C4-2B (cell line): ENCODE measurements around the gene RHOU.

Experiments used
- ZFX ChIP-seq: fragments of 450-650 bp; IDR thresholded peaks from 2 replicates; pipeline ENCODE4 v1.6.1; 2017
- TF ChIP-seq, protein P1 (sequence below): fragments of 450-650 bp; conservative IDR thresholded peaks from 2 replicates; pipeline ENCODE4 v1.5.1; 2017; ENCODE audit warnings: mild to moderate bottlenecking

DNA sequence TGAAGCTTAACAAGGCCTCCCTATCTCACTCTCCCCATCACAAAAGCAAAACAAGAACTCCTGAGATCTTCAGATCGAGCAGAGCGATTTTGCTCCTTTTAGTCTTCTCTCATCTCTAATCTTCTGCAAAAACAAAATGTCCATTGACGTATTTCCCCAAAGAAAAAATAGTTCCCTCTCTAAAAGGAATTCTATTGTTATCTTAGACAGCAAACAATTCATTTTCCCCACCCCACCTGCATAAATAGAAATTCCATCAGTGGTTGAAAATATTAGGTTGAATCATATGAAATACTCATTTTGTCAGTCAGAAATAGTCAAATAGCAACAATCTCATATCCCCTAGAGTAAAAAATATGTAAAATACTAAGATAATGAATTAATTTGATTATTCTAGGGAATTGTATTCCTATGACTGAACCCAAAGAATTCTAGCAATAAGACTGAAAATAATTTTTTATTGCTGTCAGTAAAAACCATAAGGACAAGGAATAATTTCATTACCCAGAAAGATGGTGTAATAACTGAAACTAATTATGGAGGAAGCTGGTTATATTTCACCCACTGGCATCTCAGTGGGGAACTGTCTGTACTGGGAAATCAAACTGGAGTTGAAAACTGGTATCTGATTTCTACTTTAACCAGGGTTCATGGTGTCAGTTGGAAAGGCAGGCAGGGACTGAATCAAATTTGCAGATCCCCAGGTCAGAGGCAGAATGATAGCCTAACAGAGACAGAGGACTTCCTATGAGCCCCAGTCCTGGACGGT lies 51.3 kb downstream of the RHOU start:
- TF ChIP-seq, protein P1, sequence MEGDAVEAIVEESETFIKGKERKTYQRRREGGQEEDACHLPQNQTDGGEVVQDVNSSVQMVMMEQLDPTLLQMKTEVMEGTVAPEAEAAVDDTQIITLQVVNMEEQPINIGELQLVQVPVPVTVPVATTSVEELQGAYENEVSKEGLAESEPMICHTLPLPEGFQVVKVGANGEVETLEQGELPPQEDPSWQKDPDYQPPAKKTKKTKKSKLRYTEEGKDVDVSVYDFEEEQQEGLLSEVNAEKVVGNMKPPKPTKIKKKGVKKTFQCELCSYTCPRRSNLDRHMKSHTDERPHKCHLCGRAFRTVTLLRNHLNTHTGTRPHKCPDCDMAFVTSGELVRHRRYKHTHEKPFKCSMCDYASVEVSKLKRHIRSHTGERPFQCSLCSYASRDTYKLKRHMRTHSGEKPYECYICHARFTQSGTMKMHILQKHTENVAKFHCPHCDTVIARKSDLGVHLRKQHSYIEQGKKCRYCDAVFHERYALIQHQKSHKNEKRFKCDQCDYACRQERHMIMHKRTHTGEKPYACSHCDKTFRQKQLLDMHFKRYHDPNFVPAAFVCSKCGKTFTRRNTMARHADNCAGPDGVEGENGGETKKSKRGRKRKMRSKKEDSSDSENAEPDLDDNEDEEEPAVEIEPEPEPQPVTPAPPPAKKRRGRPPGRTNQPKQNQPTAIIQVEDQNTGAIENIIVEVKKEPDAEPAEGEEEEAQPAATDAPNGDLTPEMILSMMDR = no peak
- no peak for TF ChIP-seq ZFX
